PC-9 (cell line): ENCODE measurements around the gene TCP10L. TPM values are rescaled to one million over a fixed set of nuclear protein-coding genes. Genes with fewer than 3 reads are reported as not detected.

Experiments used
- BruUV-seq: library from RNA; stranded (reverse); fragments of 400-500 nt; replicated peaks from 2 replicates; lab custom pipeline; 2021; lab: Mats Ljungman, UMichigan
- CTCF ChIA-PET: fragments of 300-600 bp; sonication (Branson Sonifier 250); formaldehyde crosslinking; loops from one replicate; lab custom pipeline; 2022; ENCODE audit warnings: antibody characterized with exemption; lab: Charles Lee
- POLR2A ChIA-PET: fragments of 300-600 bp; sonication (Branson Sonifier 250); formaldehyde crosslinking; loops from one replicate; lab custom pipeline; 2022; ENCODE audit warnings: antibody characterized with exemption; ENCODE audit not compliant: unreplicated experiment; lab: Charles Lee
- DNase-seq, 2 experiments: peaks; one replicate each; pipeline versions ENCODE4 v3.0.0 to v3.0.0-alpha.2; 2015 to 2022; ENCODE audit warnings: mixed read lengths in 1 of 2
- H2AFZ ChIP-seq: fragments of 200-600 bp; sonication (generic); 2 replicates; pipeline ENCODE4 v1.8.1; 2017; ENCODE audit warnings: antibody characterized with exemption
- H3F3A ChIP-seq: fragments of 200-600 bp; sonication (generic); 2 replicates; pipeline ENCODE4 v1.8.1; 2017; ENCODE audit warnings: antibody characterized with exemption, mild to moderate bottlenecking, low read depth; ENCODE audit not compliant: insufficient read depth
- H3K27ac ChIP-seq: fragments of 200-600 bp; sonication (generic); 2 replicates; pipeline ENCODE4 v1.6.1; 2016; ENCODE audit warnings: mixed run types
- H3K27me3 ChIP-seq: fragments of 200-600 bp; sonication (generic); 2 replicates; pipeline ENCODE4 v1.6.1; 2016; ENCODE audit warnings: low read depth, mixed run types; ENCODE audit not compliant: insufficient read depth
- H3K36me3 ChIP-seq: fragments of 200-600 bp; sonication (generic); 2 replicates; pipeline ENCODE4 v1.6.1; 2016; ENCODE audit warnings: low read depth, mixed run types
- H3K4me1 ChIP-seq: fragments of 200-600 bp; sonication (generic); replicated peaks from 2 replicates; pipeline ENCODE4 v1.6.1; 2016; ENCODE audit warnings: mixed run types; ENCODE audit not compliant: insufficient read depth
- H3K4me2 ChIP-seq: fragments of 200-600 bp; sonication (generic); 2 replicates; pipeline ENCODE4 v1.6.1; 2017; ENCODE audit warnings: mixed run types
- H3K4me3 ChIP-seq: fragments of 200-600 bp; sonication (generic); 2 replicates; pipeline ENCODE4 v1.6.1; 2016; ENCODE audit warnings: mixed run types
- H3K79me2 ChIP-seq: fragments of 200-600 bp; sonication (generic); 2 replicates; pipeline ENCODE4 v1.6.1; 2017; ENCODE audit warnings: low read depth, mixed run types
- H3K9me2 ChIP-seq: fragments of 200-600 bp; sonication (generic); 2 replicates; pipeline ENCODE4 v1.8.1; 2017; ENCODE audit warnings: mild to moderate bottlenecking; ENCODE audit not compliant: insufficient read depth
- H3K9me3 ChIP-seq: fragments of 200-600 bp; sonication (generic); 2 replicates; pipeline ENCODE4 v1.8.1; 2016; ENCODE audit warnings: low read depth; ENCODE audit not compliant: insufficient read depth
- H4K20me1 ChIP-seq: fragments of 200-600 bp; sonication (generic); 2 replicates; pipeline ENCODE4 v1.8.1; 2017; ENCODE audit not compliant: insufficient read depth
- EZH2 ChIP-seq: fragments of 200-600 bp; sonication (generic); IDR thresholded peaks from 2 replicates; pipeline ENCODE4 v1.8.0; 2017; ENCODE audit warnings: antibody characterized with exemption, low read depth
- intact Hi-C: fragments of 100-400 bp; cut with micrococcal nuclease; formaldehyde crosslinking; loops from one replicate; pipeline ENCODE4 v1.10.0; 2022; ENCODE audit not compliant: unreplicated experiment
- total RNA-seq: library from RNA; stranded (reverse); gene quantifications from 2 replicates; pipeline ENCODE4 v1.2.3, GENCODE V29; 2021
- TF ChIP-seq, protein P1 (sequence below): fragments of 200-600 bp; sonication (generic); conservative IDR thresholded peaks from 2 replicates; pipeline ENCODE4 v1.6.1; 2017; ENCODE audit warnings: mixed run types, antibody characterized with exemption, mild to moderate bottlenecking, moderate library complexity

The TCP10L gene
- total RNA-seq, 1 experiment from 2014 or later: 0.68 TPM

- Histone ChIP-seq H3K9me3 (no peaks in the 10 kb centered on the region), H3K9me2 (no peaks in the 10 kb centered on the region), H3K4me1 (no peaks in the 10 kb centered on the region), H3K27me3 (no peaks in the 10 kb centered on the region), H3K79me2 (no peaks in the 10 kb centered on the region), H3K27ac (no peak overlapping the region), H3F3A (no peaks in the 10 kb centered on the region), H3K36me3 (no peaks in the 10 kb centered on the region), H3K4me2 (no peak overlapping the region), H3K4me3 (no peak overlapping the region), H4K20me1 (no peaks in the 10 kb centered on the region), H2AFZ (no peak overlapping the region)
- POLR2A ChIA-PET: interaction anchor here (0.6 kb wide), 1 partner anchor 163 kb away, joined by 5 read pairs; no protein-coding TSS in a partner anchor
- CTCF ChIA-PET: no interaction called here
- TF ChIP-seq, protein P1, sequence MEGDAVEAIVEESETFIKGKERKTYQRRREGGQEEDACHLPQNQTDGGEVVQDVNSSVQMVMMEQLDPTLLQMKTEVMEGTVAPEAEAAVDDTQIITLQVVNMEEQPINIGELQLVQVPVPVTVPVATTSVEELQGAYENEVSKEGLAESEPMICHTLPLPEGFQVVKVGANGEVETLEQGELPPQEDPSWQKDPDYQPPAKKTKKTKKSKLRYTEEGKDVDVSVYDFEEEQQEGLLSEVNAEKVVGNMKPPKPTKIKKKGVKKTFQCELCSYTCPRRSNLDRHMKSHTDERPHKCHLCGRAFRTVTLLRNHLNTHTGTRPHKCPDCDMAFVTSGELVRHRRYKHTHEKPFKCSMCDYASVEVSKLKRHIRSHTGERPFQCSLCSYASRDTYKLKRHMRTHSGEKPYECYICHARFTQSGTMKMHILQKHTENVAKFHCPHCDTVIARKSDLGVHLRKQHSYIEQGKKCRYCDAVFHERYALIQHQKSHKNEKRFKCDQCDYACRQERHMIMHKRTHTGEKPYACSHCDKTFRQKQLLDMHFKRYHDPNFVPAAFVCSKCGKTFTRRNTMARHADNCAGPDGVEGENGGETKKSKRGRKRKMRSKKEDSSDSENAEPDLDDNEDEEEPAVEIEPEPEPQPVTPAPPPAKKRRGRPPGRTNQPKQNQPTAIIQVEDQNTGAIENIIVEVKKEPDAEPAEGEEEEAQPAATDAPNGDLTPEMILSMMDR: no peak
- no peak for TF ChIP-seq EZH2
- BruUV-seq: no TSS peak
- intact Hi-C loops: no loop called here
- DNase-seq: peak in 1 of 2 experiments; percentile 34
These were observed 11.9 kb upstream of the TCP10L start for GRCh38 chr21:32597205-32597604.

DNA sequence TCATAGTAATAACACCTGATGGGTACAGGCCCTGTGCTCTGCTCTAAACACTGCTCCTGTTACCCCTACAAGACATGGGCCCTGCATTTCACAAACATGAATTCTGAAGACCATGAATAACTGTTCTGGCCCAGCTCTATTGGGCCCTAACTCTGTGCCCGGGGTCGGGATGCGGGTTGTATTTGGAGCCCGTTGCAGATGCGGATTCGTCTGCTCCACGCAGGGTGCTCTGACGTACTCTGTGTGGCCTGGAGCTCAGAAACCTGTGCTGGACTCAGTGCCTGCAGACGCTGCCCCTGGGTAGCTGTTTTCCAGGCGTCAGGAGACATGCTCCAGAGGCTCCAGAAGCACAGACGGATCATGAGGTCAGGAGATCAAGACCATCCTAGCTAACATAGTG lies 10.1 kb upstream of the TCP10L start:
- Histone ChIP-seq H3K36me3 (no peaks in the 10 kb centered on the region), H3K27me3 (no peaks in the 10 kb centered on the region), H3K4me2 (no peak overlapping the region), H3K27ac (no peak overlapping the region), H3K9me2 (no peaks in the 10 kb centered on the region), H2AFZ (no peak overlapping the region), H3K4me3 (no peak overlapping the region), H3K4me1 (no peaks in the 10 kb centered on the region), H3F3A (no peaks in the 10 kb centered on the region), H4K20me1 (no peaks in the 10 kb centered on the region), H3K9me3 (no peaks in the 10 kb centered on the region), H3K79me2 (no peaks in the 10 kb centered on the region)
- intact Hi-C loops: no loop called here
- POLR2A ChIA-PET: interaction anchor here (0.6 kb wide), 1 partner anchor 180 kb away, joined by 5 read pairs; no protein-coding TSS in a partner anchor
- BruUV-seq: no TSS peak
- no peak for DNase-seq
- TF ChIP-seq EZH2: no peak
- TF ChIP-seq, protein P1: no peak
- CTCF ChIA-PET: no interaction called here

GRCh38 chr21:32593690-32594089 lies 8.4 kb upstream of the TCP10L start:
- H2AFZ ChIP-seq: no peak overlapping the region
- H3F3A ChIP-seq: no peaks in the 10 kb centered on the region
- H3K9me3 ChIP-seq: no peaks in the 10 kb centered on the region
- H3K27ac ChIP-seq: no peak overlapping the region
- DNase-seq: no peak
- H3K4me1 ChIP-seq: no peaks in the 10 kb centered on the region
- ChIA-PET CTCF (no interaction called here), POLR2A (no interaction called here)
- no TSS peak for BruUV-seq
- H3K36me3 ChIP-seq: no peaks in the 10 kb centered on the region
- H4K20me1 ChIP-seq: no peaks in the 10 kb centered on the region
- no peak overlapping the region for H3K4me2 ChIP-seq
- no peaks in the 10 kb centered on the region for H3K9me2 ChIP-seq
- intact Hi-C loops: no loop called here
- H3K27me3 ChIP-seq: no peaks in the 10 kb centered on the region
- TF ChIP-seq, protein P1: no peak
- no peak for TF ChIP-seq EZH2
- H3K79me2 ChIP-seq: no peaks in the 10 kb centered on the region
- H3K4me3 ChIP-seq: no peak overlapping the region
